HG02759 (cell line): ENCODE data around the gene GSG1L2.

Experiments used
- ATAC-seq: cut with Tn5 transposase; IDR thresholded peaks from one replicate; pipeline ENCODE4 v1.9.1; 2021; ENCODE audit warnings: mild to moderate bottlenecking, moderate library complexity; ENCODE audit not compliant: unreplicated experiment

Gene GSG1L2

GRCh38 chr17:9821921-9822320, at the start of gene GSG1L2:
Gene GSG1L2, minus strand, starts transcription at chr17:9822079. Its CDS starts 8 bp downstream, at chr17:9822071.
- no peak for ATAC-seq

DNA sequence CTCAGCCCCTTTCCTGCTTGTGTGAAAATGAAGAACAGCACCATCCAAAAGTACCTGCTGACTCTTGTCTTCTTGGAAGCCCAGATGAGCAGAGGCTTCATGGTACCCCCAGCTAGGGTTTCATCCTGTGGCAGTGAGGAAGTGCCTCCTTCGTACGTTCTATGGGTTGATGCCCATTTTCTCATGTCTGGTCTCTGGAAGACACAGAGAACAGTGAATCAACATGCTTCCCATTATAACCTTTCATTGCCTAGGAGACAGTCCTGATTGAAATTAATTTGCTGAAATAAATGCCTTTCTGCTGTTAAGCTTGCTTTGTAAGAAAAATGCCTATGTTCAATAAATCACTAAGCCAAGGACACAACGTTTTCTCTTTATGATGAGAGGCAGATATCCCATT, 46.7 kb upstream of the GSG1L2 start:
- ATAC-seq: no peak

- ATAC-seq: no peak
Measured at GRCh38 chr17:9865586-9865985, 43.7 kb upstream of the GSG1L2 start.

DNA sequence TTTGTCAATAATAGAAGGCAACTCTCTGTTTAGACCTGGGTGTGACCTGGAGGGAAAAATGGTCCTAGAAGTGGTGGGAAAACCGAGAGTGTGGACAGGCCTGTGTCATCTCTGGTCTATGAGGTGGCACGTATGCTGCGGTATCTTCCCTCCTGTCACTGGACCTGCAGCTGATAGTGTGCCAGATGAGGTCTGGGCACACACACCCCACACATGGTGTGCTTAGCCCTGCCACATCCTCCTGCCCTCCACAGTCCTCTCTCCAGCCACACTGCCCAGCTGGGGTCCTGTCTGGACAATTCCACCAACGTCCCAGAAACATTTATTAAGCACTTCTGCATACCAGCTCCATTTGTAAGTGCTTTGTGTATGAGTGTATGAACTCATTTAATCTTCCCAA, 41.1 kb upstream of the GSG1L2 start:
- no peak for ATAC-seq

DNA sequence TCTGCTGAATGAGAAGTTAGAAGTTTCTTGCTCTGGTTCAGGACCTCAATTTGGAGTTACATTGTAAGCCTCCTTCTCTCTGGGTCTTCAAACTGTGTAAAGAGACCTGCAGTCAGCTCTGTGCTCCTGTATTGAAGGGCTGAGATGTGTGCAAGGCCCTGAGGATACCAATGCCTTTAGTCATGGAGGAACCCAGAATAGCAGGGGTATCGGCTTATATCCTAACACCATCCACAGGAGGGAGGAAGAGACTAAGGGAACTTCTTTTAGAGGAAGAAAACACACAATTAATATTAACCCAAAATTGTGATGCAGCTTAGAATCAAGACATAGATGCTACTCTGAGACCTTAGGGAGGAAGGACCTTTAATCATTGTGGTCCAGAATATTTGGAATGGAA, 40.3 kb upstream of the GSG1L2 start:
- no peak for ATAC-seq

DNA sequence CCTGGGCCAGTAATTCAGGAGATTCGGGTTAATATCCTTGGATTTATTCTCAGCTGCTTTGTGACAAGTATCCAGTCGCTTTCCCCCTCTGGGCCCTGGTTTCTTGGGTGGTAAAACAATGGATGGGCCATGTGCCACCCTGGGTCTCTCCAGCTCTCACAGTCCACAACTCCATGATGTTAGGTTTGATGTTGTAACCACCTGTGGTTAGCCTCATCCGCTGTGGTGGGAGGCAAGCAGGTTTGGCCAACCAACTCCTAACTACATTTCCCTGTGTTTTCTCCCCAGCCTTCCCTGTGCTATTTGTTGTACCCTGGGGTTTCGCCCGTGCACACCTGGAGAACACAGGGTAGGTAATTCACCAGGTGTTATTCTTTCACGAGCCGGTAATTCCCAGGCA, 39.0 kb upstream of the GSG1L2 start:
- no peak for ATAC-seq

- ATAC-seq: no peak
Measured at GRCh38 chr17:9859781-9860180, 37.9 kb upstream of the GSG1L2 start.

DNA sequence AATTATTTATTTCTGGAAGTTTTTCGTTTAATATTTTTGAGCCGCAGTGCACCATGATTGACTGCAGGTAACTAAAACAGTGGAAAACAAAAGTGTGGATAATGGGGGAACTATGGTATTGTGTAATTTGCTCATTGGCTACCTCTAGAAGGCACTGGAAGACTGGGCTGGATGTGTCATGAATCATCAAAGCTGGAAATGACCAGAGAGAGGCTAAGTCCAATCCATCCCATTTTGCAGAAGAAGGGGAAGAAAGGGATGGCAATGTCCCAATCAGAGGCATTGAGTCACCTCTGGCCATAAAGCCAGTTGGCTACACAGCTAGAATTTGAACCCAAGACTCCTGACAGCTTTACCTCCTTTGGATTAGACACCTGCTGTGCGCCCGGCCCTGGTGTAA, 33.2 kb upstream of the GSG1L2 start:
- no peak for ATAC-seq

- ATAC-seq: no peak
Measured at GRCh38 chr17:9854255-9854654, 32.4 kb upstream of the GSG1L2 start.

GRCh38 chr17:9850151-9850550, 28.3 kb upstream of the GSG1L2 start:
- ATAC-seq: no peak

GRCh38 chr17:9845306-9845705, 23.4 kb upstream of the GSG1L2 start:
- ATAC-seq: no peak

DNA sequence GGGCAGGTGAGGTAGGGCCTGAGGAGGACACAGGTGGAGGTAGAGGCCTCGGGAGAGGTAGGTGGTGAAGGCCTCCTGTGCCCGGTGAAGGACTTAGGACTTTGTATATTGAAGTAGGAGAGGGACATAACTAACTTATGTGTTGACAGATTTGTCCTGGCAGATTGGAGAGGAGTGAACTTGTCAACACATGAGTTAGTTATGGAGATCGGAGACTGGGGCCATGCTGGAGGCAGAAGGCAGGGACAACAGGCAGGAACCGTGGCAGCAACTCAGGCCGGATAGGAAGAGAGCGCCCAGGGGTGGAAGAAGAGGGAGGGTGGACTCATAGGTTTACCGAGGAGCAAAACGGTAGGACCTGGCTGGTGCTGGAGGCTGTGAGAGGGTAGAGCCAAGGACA, 22.3 kb upstream of the GSG1L2 start:
- ATAC-seq: no peak

DNA sequence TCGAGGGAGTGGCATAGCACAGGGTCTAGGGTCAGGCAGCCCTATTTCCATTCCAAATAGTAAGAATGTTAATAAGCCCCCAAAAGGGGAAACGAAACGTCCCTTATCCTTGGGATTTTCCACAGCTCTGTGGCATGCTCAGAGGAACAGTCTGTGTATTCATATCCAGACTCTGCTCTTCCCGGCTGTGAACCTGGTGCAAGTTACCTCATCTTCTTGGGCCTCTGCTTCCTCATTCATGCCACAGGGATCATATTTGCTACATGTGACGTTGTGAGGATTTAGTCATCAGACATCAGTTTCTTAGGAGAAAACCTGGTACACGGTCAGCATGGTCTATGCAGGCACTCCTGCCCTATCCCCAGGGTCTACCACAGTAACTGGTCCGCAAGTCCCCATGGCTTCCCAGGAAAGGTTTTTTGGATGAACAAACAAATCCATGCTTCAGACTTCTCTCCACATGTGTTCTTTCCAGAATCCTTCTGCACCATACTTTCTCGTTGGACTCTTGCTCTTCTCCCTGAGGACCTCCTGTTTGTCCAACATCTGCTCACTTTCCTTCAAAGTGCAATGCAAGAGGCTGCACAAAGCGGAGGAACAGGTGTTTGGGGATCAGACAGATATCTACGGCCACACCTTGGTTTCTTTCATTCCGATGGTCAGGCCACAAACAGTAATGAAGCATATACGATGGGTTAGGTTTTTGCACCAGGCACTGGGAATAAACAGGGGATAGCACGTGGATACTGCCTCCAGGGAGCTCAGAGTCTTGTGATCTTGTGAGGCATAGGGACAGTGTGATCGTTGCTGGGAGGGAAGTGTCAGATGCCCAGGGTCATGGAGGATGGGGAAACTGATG, 21.5 kb upstream of the GSG1L2 start:
- ATAC-seq: no peak

GRCh38 chr17:9842057-9842758, 20.3 kb upstream of the GSG1L2 start:
- no peak for ATAC-seq

- ATAC-seq: no peak
Measured at GRCh38 chr17:9839433-9839832, 17.6 kb upstream of the GSG1L2 start.

DNA sequence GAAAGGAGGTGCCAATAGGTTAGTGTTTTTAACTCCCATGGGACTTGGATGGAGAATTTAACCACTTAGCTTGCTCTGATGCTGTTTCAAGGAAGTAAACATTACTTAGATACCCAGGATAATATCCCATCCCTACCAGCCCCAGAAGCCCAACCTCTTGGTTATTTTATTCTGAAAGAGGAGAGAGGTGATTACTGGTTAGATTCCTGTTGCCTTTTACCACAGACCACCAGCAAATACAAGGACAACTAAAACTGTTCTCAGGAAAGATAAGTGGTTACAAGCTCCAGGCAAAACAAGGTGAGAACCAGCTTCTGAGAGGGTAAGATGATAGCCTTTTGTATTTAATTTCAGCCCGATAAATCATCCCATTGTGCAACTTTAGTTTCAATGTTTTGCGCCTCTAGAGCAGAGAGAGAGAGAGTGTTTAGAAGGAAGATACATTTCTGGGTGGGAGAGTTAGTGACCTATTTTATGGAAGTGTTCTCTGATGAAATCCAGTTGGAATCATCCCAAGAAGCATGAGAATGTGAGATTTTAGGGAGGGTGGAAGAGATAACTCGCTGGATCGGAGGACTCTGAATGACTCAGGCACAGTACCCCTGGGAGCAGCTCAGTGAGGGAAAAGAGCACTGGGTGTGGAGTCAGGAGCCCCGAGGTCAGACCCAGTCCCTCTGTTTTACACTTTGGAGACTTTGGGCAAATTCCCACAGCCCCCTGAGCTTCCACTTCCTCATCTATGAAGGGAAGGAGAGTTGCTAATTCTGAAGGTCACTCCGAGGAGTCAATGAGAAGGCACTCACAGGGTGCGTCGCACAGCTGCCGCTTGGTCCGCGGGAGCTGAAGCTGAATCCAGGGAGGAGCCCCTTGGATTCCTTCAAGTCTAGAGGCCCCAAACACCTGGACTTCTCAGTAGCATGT, 15.9 kb upstream of the GSG1L2 start:
- no peak for ATAC-seq

DNA sequence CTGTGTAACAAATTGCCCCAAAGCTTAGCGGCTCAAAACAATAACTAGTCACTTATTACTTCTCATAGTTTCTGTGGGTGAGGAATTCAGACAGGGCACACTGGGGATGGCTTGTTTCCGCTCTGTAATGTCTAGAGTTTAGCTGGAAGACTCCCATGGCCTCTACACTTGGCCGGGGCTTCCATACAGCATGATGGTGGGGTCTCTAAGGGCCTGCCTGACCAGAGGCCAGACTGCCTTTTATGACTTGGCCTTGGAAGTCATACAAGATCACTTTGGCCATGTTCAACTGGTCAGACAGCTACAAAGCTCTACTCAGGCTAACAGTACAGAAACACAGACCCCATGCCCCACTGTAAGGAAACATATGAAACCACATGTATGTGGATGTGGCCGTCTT, 12.0 kb upstream of the GSG1L2 start:
- no peak for ATAC-seq

DNA sequence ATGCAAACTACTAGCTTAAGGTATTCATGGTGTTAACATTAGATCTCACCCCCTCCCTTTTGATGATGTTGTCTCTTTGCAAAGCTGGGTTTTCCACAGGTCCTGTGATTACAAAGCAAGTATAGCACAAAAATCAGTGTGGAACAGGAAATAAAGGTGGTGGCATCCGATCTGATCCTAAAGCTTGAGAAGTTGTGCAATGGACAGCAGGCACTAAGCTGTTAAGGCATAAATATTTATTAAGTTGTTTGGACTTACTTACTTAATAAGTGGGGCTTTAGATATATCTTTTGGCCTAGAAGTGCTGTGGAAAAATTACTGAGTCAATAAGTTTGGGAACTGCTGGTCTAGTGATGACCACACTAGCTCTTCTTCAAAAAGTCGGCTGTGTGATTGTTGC, 8.8 kb upstream of the GSG1L2 start:
- no peak for ATAC-seq

DNA sequence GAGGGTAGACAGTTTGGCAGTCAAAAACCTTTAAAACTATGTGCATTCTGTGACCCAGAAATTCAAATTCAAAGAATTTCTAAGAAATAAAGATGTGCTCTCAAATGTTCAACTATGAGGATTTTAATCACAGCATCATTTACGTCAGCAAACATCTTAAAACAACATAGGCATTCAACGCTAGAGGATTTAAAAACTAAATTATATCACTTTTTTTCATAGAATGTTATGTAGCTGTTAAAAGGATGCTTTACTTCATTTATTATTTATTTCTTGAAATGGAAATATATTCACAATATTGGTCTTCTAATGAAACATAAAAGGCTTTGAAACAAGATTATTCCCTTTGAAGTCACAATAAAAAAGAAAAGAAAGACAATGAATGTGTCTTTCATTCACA, 7.5 kb upstream of the GSG1L2 start:
- ATAC-seq: no peak

- no peak for ATAC-seq
Measured at GRCh38 chr17:9828296-9829295, 6.7 kb upstream of the GSG1L2 start.
